BLaER1 treated with 17β-estradiol and CSF1 and Interleukin-3, amounts not matched to agents 10 nM and 100 nM (cell line): ENCODE measurements around the gene SDCCAG8.

Source experiments
- H3K27ac ChIP-seq, 11 experiments: shearing (Covaris generic); formaldehyde crosslinking; 2 replicates each; pipeline ENCODE4 v1.8.1; 2022
- H3K27me3 ChIP-seq, 11 experiments: shearing (Covaris generic); formaldehyde crosslinking; 2 replicates each; pipeline ENCODE4 v1.8.1; 2022
- H3K36me3 ChIP-seq, 11 experiments: shearing (Covaris generic); formaldehyde crosslinking; 2 replicates each; pipeline ENCODE4 v1.8.1; 2022
- H3K4me1 ChIP-seq, 10 experiments: shearing (Covaris generic); formaldehyde crosslinking; 2 replicates each; pipeline ENCODE4 v1.8.1; 2022
- H3K4me2 ChIP-seq, 11 experiments: shearing (Covaris generic); formaldehyde crosslinking; 2 replicates each; pipeline ENCODE4 v1.8.1; 2022
- H3K4me3 ChIP-seq, 10 experiments: shearing (Covaris generic); formaldehyde crosslinking; 2 replicates each; pipeline ENCODE4 v1.8.1; 2022
- H3K9ac ChIP-seq, 11 experiments: shearing (Covaris generic); formaldehyde crosslinking; 2 replicates each; pipeline ENCODE4 v1.8.1; 2022
- H3K9me3 ChIP-seq, 11 experiments: shearing (Covaris generic); formaldehyde crosslinking; replicated peaks in 1 of 11; 2 replicates each; pipeline ENCODE4 v1.8.1; 2022
- H4K20me1 ChIP-seq, 11 experiments: shearing (Covaris generic); formaldehyde crosslinking; 2 replicates each; pipeline ENCODE4 v1.8.1; 2022
- Cebpa-rat ChIP-seq, 11 experiments: shearing (Covaris generic); IDR thresholded peaks; 2 replicates each; pipeline ENCODE4 v1.8.1; 2022

SDCCAG8 gene

GRCh38 chr1:243454328-243454997, 198.6 kb downstream of the SDCCAG8 start:
- Histone ChIP-seq H3K9me3 (no peaks in the 10 kb centered on the region; a peak in 1 of 22 replicates), H3K4me2 (no peak overlapping the region), H3K27ac (no peak overlapping the region), H3K4me3 (no peak overlapping the region), H3K27me3 (no peaks in the 10 kb centered on the region), H3K4me1 (peaks cover 17 to 29% (median 23%) of the 10 kb centered on the region in 10 experiments), H4K20me1 (peaks cover 0 to 4% (median 0%) of the 10 kb centered on the region in 11 experiments; a peak in 2 of 22 replicates), H3K36me3 (peaks cover 0 to 41% (median 0%) of the 10 kb centered on the region in 11 experiments; a peak in 9 of 22 replicates), H3K9ac (no peak overlapping the region)
- no peak for TF ChIP-seq Cebpa-rat (IDR thresholded peaks at IDR 0.05)

- TF ChIP-seq Cebpa-rat (IDR thresholded peaks at IDR 0.05): no peak
- Histone ChIP-seq H3K9me3 (no peaks in the 10 kb centered on the region), H3K4me2 (no peak overlapping the region), H3K4me1 (peaks cover 20 to 31% (median 26%) of the 10 kb centered on the region in 10 experiments), H3K4me3 (no peak overlapping the region), H3K27me3 (no peaks in the 10 kb centered on the region), H3K9ac (no peak overlapping the region), H4K20me1 (peaks cover 0 to 6% (median 0%) of the 10 kb centered on the region in 11 experiments; a peak in 2 of 22 replicates), H3K36me3 (peaks cover 0 to 46% (median 0%) of the 10 kb centered on the region in 11 experiments; a peak in 12 of 22 replicates), H3K27ac (no peak overlapping the region)
Observed at GRCh38 chr1:243455760-243456651, 200.2 kb downstream of the SDCCAG8 start.

- Histone ChIP-seq H3K9ac (no peak overlapping the region), H3K4me2 (no peak overlapping the region), H3K27ac (no peak overlapping the region), H3K4me3 (no peak overlapping the region), H3K27me3 (no peaks in the 10 kb centered on the region), H3K36me3 (peaks cover 0 to 61% (median 0%) of the 10 kb centered on the region in 11 experiments; a peak in 12 of 22 replicates), H3K4me1 (peaks cover 14 to 19% (median 15%) of the 10 kb centered on the region in 10 experiments), H4K20me1 (peaks cover 0 to 6% (median 0%) of the 10 kb centered on the region in 11 experiments; a peak in 2 of 22 replicates), H3K9me3 (no peaks in the 10 kb centered on the region)
- no peak for TF ChIP-seq Cebpa-rat (IDR thresholded peaks at IDR 0.05)
Observed at GRCh38 chr1:243457363-243457982, 201.6 kb downstream of the SDCCAG8 start.

GRCh38 chr1:243459059-243459458, 203.2 kb downstream of the SDCCAG8 start:
- H4K20me1 ChIP-seq: peaks cover 0 to 6% (median 0%) of the 10 kb centered on the region in 11 experiments; a peak in 2 of 22 replicates
- peak overlapping the region in 1 of 11 experiments; percentile 8; a peak in 1 of 22 replicates for H3K9ac ChIP-seq
- peak overlapping the region; percentile 24 to 72 (median 56) for H3K4me2 ChIP-seq
- no peaks in the 10 kb centered on the region for H3K9me3 ChIP-seq
- H3K4me3 ChIP-seq: no peak overlapping the region
- H3K4me1 ChIP-seq: peaks cover 14 to 18% (median 15%) of the 10 kb centered on the region in 10 experiments
- H3K27me3 ChIP-seq: no peaks in the 10 kb centered on the region
- TF ChIP-seq Cebpa-rat (IDR thresholded peaks at IDR 0.05): no peak
- H3K27ac ChIP-seq: peak overlapping the region in 3 of 11 experiments; percentile 25 to 36 (median 33); a peak in 4 of 22 replicates
- H3K36me3 ChIP-seq: peaks cover 0 to 65% (median 0%) of the 10 kb centered on the region in 11 experiments; a peak in 12 of 22 replicates

- Histone ChIP-seq H3K36me3 (peaks cover 0 to 62% (median 0%) of the 10 kb centered on the region in 11 experiments; a peak in 10 of 22 replicates), H3K27ac (no peak overlapping the region), H3K27me3 (no peaks in the 10 kb centered on the region), H3K9ac (no peak overlapping the region), H3K4me1 (peaks cover 14 to 18% (median 15%) of the 10 kb centered on the region in 10 experiments), H3K4me3 (no peak overlapping the region), H3K4me2 (no peak overlapping the region), H3K9me3 (no peaks in the 10 kb centered on the region), H4K20me1 (peaks cover 0 to 6% (median 0%) of the 10 kb centered on the region in 11 experiments; a peak in 2 of 22 replicates)
- no peak for TF ChIP-seq Cebpa-rat (IDR thresholded peaks at IDR 0.05)
Observed at GRCh38 chr1:243461700-243462099, 205.9 kb downstream of the SDCCAG8 start.

GRCh38 chr1:243462929-243463697, 207.3 kb downstream of the SDCCAG8 start:
- TF ChIP-seq Cebpa-rat (IDR thresholded peaks at IDR 0.05): no peak
- Histone ChIP-seq H3K4me1 (peaks cover 14 to 17% (median 15%) of the 10 kb centered on the region in 10 experiments), H3K27me3 (no peaks in the 10 kb centered on the region), H3K27ac (no peak overlapping the region), H3K9me3 (no peaks in the 10 kb centered on the region), H3K4me2 (no peak overlapping the region), H4K20me1 (peaks cover 0 to 6% (median 0%) of the 10 kb centered on the region in 11 experiments; a peak in 2 of 22 replicates), H3K4me3 (no peak overlapping the region), H3K9ac (no peak overlapping the region), H3K36me3 (peaks cover 0 to 73% (median 0%) of the 10 kb centered on the region in 11 experiments; a peak in 10 of 22 replicates)

GRCh38 chr1:243465081-243465480, 209.2 kb downstream of the SDCCAG8 start:
- H3K9me3 ChIP-seq: no peaks in the 10 kb centered on the region
- H3K27me3 ChIP-seq: no peaks in the 10 kb centered on the region
- H3K9ac ChIP-seq: no peak overlapping the region
- no peaks in the 10 kb centered on the region for H4K20me1 ChIP-seq
- H3K4me3 ChIP-seq: no peak overlapping the region
- TF ChIP-seq Cebpa-rat (IDR thresholded peaks at IDR 0.05): no peak
- peaks cover 0 to 3% (median 0%) of the 10 kb centered on the region in 10 experiments; a peak in 6 of 20 replicates for H3K4me1 ChIP-seq
- no peak overlapping the region for H3K4me2 ChIP-seq
- peaks cover 0 to 75% (median 0%) of the 10 kb centered on the region in 11 experiments; a peak in 10 of 22 replicates for H3K36me3 ChIP-seq
- H3K27ac ChIP-seq: no peak overlapping the region

GRCh38 chr1:243465738-243466137, 209.9 kb downstream of the SDCCAG8 start:
- no peak for TF ChIP-seq Cebpa-rat (IDR thresholded peaks at IDR 0.05)
- H3K9me3 ChIP-seq: no peaks in the 10 kb centered on the region
- no peak overlapping the region for H3K4me3 ChIP-seq
- peaks cover 0 to 72% (median 0%) of the 10 kb centered on the region in 11 experiments; a peak in 10 of 22 replicates for H3K36me3 ChIP-seq
- H3K4me1 ChIP-seq: peaks cover 0 to 9% (median 1%) of the 10 kb centered on the region in 10 experiments; a peak in 10 of 20 replicates
- H3K27ac ChIP-seq: no peak overlapping the region
- H4K20me1 ChIP-seq: no peaks in the 10 kb centered on the region; a peak in 1 of 22 replicates
- no peak overlapping the region for H3K4me2 ChIP-seq
- H3K9ac ChIP-seq: no peak overlapping the region
- no peaks in the 10 kb centered on the region for H3K27me3 ChIP-seq
